ENCODE data around the gene SVIL.

SVIL gene

GRCh38 chr10:29643771-29644501, 9.2 kb upstream of the SVIL start:
- no peak overlapping the region for H3K4me3 ChIP-seq (ENCODE audit: low read length)
- no peak for TF ChIP-seq CTCF (conservative IDR thresholded peaks at IDR 0.05; ENCODE audit: low read length)
- DNase-seq (ENCODE audit: low read depth): peak; percentile 34

GRCh38 chr10:29642990-29643389, 8.2 kb upstream of the SVIL start:
- DNase-seq (ENCODE audit: low read depth): peak; percentile 49
- no peak for TF ChIP-seq CTCF (conservative IDR thresholded peaks at IDR 0.05; ENCODE audit: low read length)
- no peak overlapping the region for H3K4me3 ChIP-seq (ENCODE audit: low read length)

- TF ChIP-seq CTCF (conservative IDR thresholded peaks at IDR 0.05; ENCODE audit: low read length): no peak
- DNase-seq (ENCODE audit: low read depth): no peak
- H3K4me3 ChIP-seq (ENCODE audit: low read length): no peak overlapping the region
These were observed 2.8 kb upstream of the SVIL start for GRCh38 chr10:29637537-29637936.

GRCh38 chr10:29636178-29636577, 1.4 kb upstream of the SVIL start:
- no peak for TF ChIP-seq CTCF (conservative IDR thresholded peaks at IDR 0.05; ENCODE audit: low read length)
- peak; percentile 57 for DNase-seq (ENCODE audit: low read depth)
- H3K4me3 ChIP-seq (ENCODE audit: low read length): no peak overlapping the region

GRCh38 chr10:29635711-29636144, 957 bp upstream of the SVIL start:
- no peak for DNase-seq (ENCODE audit: low read depth)
- no peak overlapping the region for H3K4me3 ChIP-seq (ENCODE audit: low read length)
- no peak for TF ChIP-seq CTCF (conservative IDR thresholded peaks at IDR 0.05; ENCODE audit: low read length)

- no peak for TF ChIP-seq CTCF (conservative IDR thresholded peaks at IDR 0.05; ENCODE audit: low read length)
- DNase-seq (ENCODE audit: low read depth): no peak
- no peak overlapping the region for H3K4me3 ChIP-seq (ENCODE audit: low read length)
These were observed 666 bp downstream of the SVIL start for GRCh38 chr10:29634105-29634504.

GRCh38 chr10:29631049-29631339, 3.8 kb downstream of the SVIL start:
- TF ChIP-seq CTCF (conservative IDR thresholded peaks at IDR 0.05; ENCODE audit: low read length): no peak
- H3K4me3 ChIP-seq (ENCODE audit: low read length): no peak overlapping the region
- no peak for DNase-seq (ENCODE audit: low read depth)

Data from AG10803 (cell line).